ENCODE results near the gene CEP290.

Gene CEP290

GRCh38 chr12:88108021-88108420 lies 33.9 kb downstream of the CEP290 start:
- ATAC-seq (no peak), DNase-seq (ENCODE audit: low spot score in 2 of 2) (no peak)
- H3K4me1 Mint-ChIP-seq = no peaks in the 10 kb centered on the region
- H3K9me3 Mint-ChIP-seq = no peaks in the 10 kb centered on the region
- H3K27ac Mint-ChIP-seq = no peak overlapping the region
- H3K36me3 Mint-ChIP-seq = peaks cover 85% of the 10 kb centered on the region
- no peak overlapping the region for H3K4me3 Mint-ChIP-seq

GRCh38 chr12:88093573-88093972 lies 48.3 kb downstream of the CEP290 start:
- DNase-seq (ENCODE audit: low spot score in 2 of 2) (no peak), ATAC-seq (no peak)
- H3K9me3 Mint-ChIP-seq = no peaks in the 10 kb centered on the region
- H3K4me1 Mint-ChIP-seq = no peaks in the 10 kb centered on the region
- no peak overlapping the region for H3K4me3 Mint-ChIP-seq
- peaks cover 73% of the 10 kb centered on the region for H3K36me3 Mint-ChIP-seq
- no peak overlapping the region for H3K27ac Mint-ChIP-seq

- no peaks in the 10 kb centered on the region for H3K4me1 Mint-ChIP-seq
- ATAC-seq (no peak), DNase-seq (ENCODE audit: low spot score in 2 of 2) (no peak)
- H3K36me3 Mint-ChIP-seq = peaks cover 76% of the 10 kb centered on the region
- no peak overlapping the region for H3K4me3 Mint-ChIP-seq
- H3K9me3 Mint-ChIP-seq = no peaks in the 10 kb centered on the region
- H3K27ac Mint-ChIP-seq = no peak overlapping the region
Measured at GRCh38 chr12:88092771-88093170, 49.1 kb downstream of the CEP290 start.

- DNase-seq (ENCODE audit: low spot score in 2 of 2) (no peak), ATAC-seq (no peak)
- Mint-ChIP-seq H3K9me3 (no peaks in the 10 kb centered on the region), H3K27ac (no peak overlapping the region), H3K4me1 (no peaks in the 10 kb centered on the region), H3K4me3 (no peak overlapping the region), H3K36me3 (peaks cover 90% of the 10 kb centered on the region)
Measured at GRCh38 chr12:88084210-88084609, 57.7 kb downstream of the CEP290 start.

GRCh38 chr12:88083634-88084033 lies 58.3 kb downstream of the CEP290 start:
- no peak overlapping the region for H3K27ac Mint-ChIP-seq
- H3K36me3 Mint-ChIP-seq = peaks cover 90% of the 10 kb centered on the region
- ATAC-seq (no peak), DNase-seq (ENCODE audit: low spot score in 2 of 2) (no peak)
- H3K9me3 Mint-ChIP-seq = no peaks in the 10 kb centered on the region
- no peaks in the 10 kb centered on the region for H3K4me1 Mint-ChIP-seq
- no peak overlapping the region for H3K4me3 Mint-ChIP-seq

- Mint-ChIP-seq H3K4me3 (no peak overlapping the region), H3K27ac (no peak overlapping the region), H3K4me1 (no peaks in the 10 kb centered on the region), H3K36me3 (peaks cover 89% of the 10 kb centered on the region), H3K9me3 (no peaks in the 10 kb centered on the region)
- DNase-seq (ENCODE audit: low spot score in 2 of 2) (no peak), ATAC-seq (no peak)
Measured at GRCh38 chr12:88081247-88081646, 60.6 kb downstream of the CEP290 start.

- Mint-ChIP-seq H3K27ac (no peak overlapping the region), H3K9me3 (no peaks in the 10 kb centered on the region), H3K4me1 (peaks cover 7% of the 10 kb centered on the region), H3K4me3 (no peak overlapping the region), H3K36me3 (peaks cover 39% of the 10 kb centered on the region)
- DNase-seq (ENCODE audit: low spot score in 2 of 2) = no peak
- no peak for ATAC-seq
Measured at GRCh38 chr12:88067301-88067700, 74.6 kb downstream of the CEP290 start.

GRCh38 chr12:88063375-88063774 lies 78.5 kb downstream of the CEP290 start:
- ATAC-seq (peak; percentile 42), DNase-seq (ENCODE audit: low spot score in 2 of 2) (no peak)
- peaks cover 45% of the 10 kb centered on the region for H3K36me3 Mint-ChIP-seq
- peaks cover 7% of the 10 kb centered on the region for H3K4me1 Mint-ChIP-seq
- no peak overlapping the region for H3K4me3 Mint-ChIP-seq
- H3K27ac Mint-ChIP-seq = no peak overlapping the region
- H3K9me3 Mint-ChIP-seq = no peaks in the 10 kb centered on the region

- H3K36me3 Mint-ChIP-seq = peaks cover 48% of the 10 kb centered on the region
- DNase-seq (ENCODE audit: low spot score in 2 of 2) = no peak
- no peak for ATAC-seq
- H3K27ac Mint-ChIP-seq = peak overlapping the region; percentile 6
- peaks cover 7% of the 10 kb centered on the region for H3K4me1 Mint-ChIP-seq
- H3K9me3 Mint-ChIP-seq = no peaks in the 10 kb centered on the region
- no peak overlapping the region for H3K4me3 Mint-ChIP-seq
Measured at GRCh38 chr12:88062474-88062873, 79.4 kb downstream of the CEP290 start.

GRCh38 chr12:88058719-88059077 lies 83.2 kb downstream of the CEP290 start:
- H3K4me3 Mint-ChIP-seq = no peak overlapping the region
- H3K27ac Mint-ChIP-seq = no peak overlapping the region
- peaks cover 6% of the 10 kb centered on the region for H3K4me1 Mint-ChIP-seq
- H3K36me3 Mint-ChIP-seq = peaks cover 63% of the 10 kb centered on the region
- no peaks in the 10 kb centered on the region for H3K9me3 Mint-ChIP-seq
- ATAC-seq (no peak), DNase-seq (ENCODE audit: low spot score in 2 of 2) (no peak)

- H3K4me3 Mint-ChIP-seq = no peak overlapping the region
- peaks cover 60% of the 10 kb centered on the region for H3K36me3 Mint-ChIP-seq
- DNase-seq (ENCODE audit: low spot score in 2 of 2) = no peak
- H3K27ac Mint-ChIP-seq = no peak overlapping the region
- peaks cover under 1% of the 10 kb centered on the region for H3K4me1 Mint-ChIP-seq
- no peak for ATAC-seq
- no peaks in the 10 kb centered on the region for H3K9me3 Mint-ChIP-seq
Measured at GRCh38 chr12:88057994-88058718, 83.7 kb downstream of the CEP290 start.

- peaks cover 50% of the 10 kb centered on the region for H3K36me3 Mint-ChIP-seq
- DNase-seq (ENCODE audit: low spot score in 2 of 2) (no peak), ATAC-seq (no peak)
- H3K27ac Mint-ChIP-seq = peak overlapping the region; percentile 69
- no peaks in the 10 kb centered on the region for H3K9me3 Mint-ChIP-seq
- H3K4me3 Mint-ChIP-seq = no peak overlapping the region
- H3K4me1 Mint-ChIP-seq = no peaks in the 10 kb centered on the region
Measured at GRCh38 chr12:88056571-88056970, 85.3 kb downstream of the CEP290 start.

GRCh38 chr12:88052686-88053085 lies 89.2 kb downstream of the CEP290 start:
- Mint-ChIP-seq H3K27ac (peak overlapping the region; percentile 5), H3K36me3 (peaks cover 65% of the 10 kb centered on the region), H3K9me3 (no peaks in the 10 kb centered on the region), H3K4me1 (no peaks in the 10 kb centered on the region), H3K4me3 (no peak overlapping the region)
- peak; percentile 58 for ATAC-seq
- no peak for DNase-seq (ENCODE audit: low spot score in 2 of 2)

- ATAC-seq (no peak), DNase-seq (ENCODE audit: low spot score in 2 of 2) (no peak)
- Mint-ChIP-seq H3K27ac (peak overlapping the region; percentile 66), H3K36me3 (peaks cover 59% of the 10 kb centered on the region), H3K4me1 (peaks cover 14% of the 10 kb centered on the region), H3K4me3 (no peak overlapping the region), H3K9me3 (no peaks in the 10 kb centered on the region)
Measured at GRCh38 chr12:88044035-88044434, 97.9 kb downstream of the CEP290 start.

- Mint-ChIP-seq H3K36me3 (peaks cover 14% of the 10 kb centered on the region), H3K4me3 (peak overlapping the region; percentile 94), H3K27ac (no peak overlapping the region), H3K9me3 (no peaks in the 10 kb centered on the region), H3K4me1 (peaks cover 33% of the 10 kb centered on the region)
- DNase-seq (ENCODE audit: low spot score in 2 of 2) (no peak), ATAC-seq (no peak)
Measured at GRCh38 chr12:88037770-88038169, 104.1 kb downstream of the CEP290 start.

- DNase-seq (ENCODE audit: low spot score in 2 of 2) = no peak
- no peak for ATAC-seq
- Mint-ChIP-seq H3K4me3 (peak overlapping the region; percentile 94), H3K36me3 (peaks cover 14% of the 10 kb centered on the region), H3K9me3 (no peaks in the 10 kb centered on the region), H3K4me1 (peaks cover 33% of the 10 kb centered on the region), H3K27ac (no peak overlapping the region)
Measured at GRCh38 chr12:88036353-88036965, 105.4 kb downstream of the CEP290 start.
